GM19043 (cell line): Measurements from ENCODE around the gene CCDC85C.

Experiments used
- ATAC-seq: cut with Tn5 transposase; IDR thresholded peaks from one replicate; pipeline ENCODE4 v1.9.1; 2021; ENCODE audit warnings: low read depth; ENCODE audit not compliant: unreplicated experiment

CCDC85C gene

GRCh38 chr14:99609245-99610170 is 5.5 kb upstream of the CCDC85C start:
- no peak for ATAC-seq

GRCh38 chr14:99608591-99608990 is 4.6 kb upstream of the CCDC85C start:
- no peak for ATAC-seq

DNA sequence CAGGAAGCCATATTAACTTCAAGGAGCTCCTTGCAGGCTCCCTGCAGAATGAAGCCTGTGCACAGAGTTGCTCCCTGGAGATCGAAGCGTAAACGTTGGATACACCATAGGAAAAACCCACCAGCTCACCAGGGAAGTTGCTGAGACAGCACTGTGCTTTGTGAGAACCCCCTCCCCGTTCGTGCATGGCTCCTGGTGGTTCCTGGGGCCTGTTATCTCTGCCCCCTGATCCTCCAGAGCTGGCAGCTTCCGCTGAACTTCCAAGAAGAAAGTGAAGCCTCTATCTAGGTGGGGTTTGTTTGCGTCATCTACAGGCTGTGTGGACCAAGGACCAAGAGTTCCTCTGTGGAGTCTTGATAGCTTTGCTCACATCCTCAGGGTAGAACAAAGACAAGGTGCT is 2.4 kb upstream of the CCDC85C start:
- no peak for ATAC-seq

GRCh38 chr14:99605299-99605961 is 1.4 kb upstream of the CCDC85C start:
- ATAC-seq: no peak

GRCh38 chr14:99604766-99605298 is 825 bp upstream of the CCDC85C start:
- no peak for ATAC-seq

DNA sequence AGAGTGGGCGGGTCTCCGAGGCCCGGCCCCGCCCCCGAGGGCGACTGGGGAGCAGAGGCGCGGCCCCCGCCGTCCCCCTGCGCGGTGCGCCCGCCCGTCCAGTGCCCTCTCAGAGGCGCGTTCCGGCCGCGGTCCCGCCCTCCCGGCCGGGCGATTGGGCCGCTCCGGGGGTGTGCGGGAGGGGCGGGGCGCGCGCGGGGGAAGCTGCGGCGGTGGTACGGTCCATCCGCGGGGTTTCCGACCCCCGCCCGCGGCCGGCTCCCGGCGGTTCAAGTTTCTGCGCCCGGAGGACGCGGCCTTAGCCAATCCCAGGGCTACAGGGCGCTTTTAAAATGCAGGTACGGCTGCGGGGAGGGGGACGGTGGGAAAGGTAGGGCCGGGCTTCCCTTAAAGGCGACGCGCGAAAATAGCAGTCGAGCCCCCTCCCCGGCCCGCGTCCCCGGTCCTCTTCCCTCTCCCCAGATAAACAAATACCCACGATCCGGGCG is 315 bp upstream of the CCDC85C start:
- ATAC-seq: peak; percentile 90

- no peak for ATAC-seq
Observed at GRCh38 chr14:99602788-99603415, 1.1 kb downstream of the CCDC85C start.

GRCh38 chr14:99602054-99602787 is 1.8 kb downstream of the CCDC85C start:
- ATAC-seq: no peak

GRCh38 chr14:99601361-99601831 is 2.6 kb downstream of the CCDC85C start:
- ATAC-seq: no peak

GRCh38 chr14:99600232-99600888 is 3.6 kb downstream of the CCDC85C start:
- no peak for ATAC-seq

- no peak for ATAC-seq
Observed at GRCh38 chr14:99599393-99599792, 4.6 kb downstream of the CCDC85C start.

GRCh38 chr14:99598774-99599173 is 5.2 kb downstream of the CCDC85C start:
- no peak for ATAC-seq

DNA sequence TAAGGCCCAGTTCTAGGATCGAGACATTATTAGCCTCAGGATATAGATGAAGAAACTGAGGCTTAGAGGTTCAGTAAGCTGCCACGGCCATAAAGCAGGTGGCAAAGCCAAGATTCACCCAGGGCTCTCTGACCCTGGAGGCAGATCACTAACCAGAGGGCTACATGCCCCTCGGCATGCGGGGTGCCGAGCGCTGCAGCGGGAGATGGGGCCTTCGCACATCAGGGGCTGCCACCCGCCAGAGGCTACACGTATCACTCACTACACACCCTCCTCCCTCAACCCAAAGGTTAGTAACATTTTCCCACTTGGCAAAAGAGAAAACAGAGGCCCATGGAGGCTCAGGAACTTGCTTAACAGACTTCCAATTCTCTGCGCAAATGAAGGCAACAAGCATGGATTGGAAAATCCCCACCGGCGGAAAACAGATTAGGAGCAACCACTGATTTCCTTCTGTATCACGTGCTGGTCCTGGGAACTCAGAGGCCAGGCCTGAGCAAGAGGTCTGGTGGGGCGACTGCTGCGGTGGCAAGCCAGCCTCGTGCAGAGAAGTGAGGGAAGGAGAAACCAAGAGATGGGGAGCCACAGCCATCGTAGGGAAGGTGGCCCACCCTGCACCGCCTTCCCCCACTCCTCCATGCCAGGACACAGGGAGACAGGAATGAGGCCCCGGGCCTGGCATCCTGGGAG is 6.0 kb downstream of the CCDC85C start:
- no peak for ATAC-seq

GRCh38 chr14:99596772-99597171 is 7.2 kb downstream of the CCDC85C start:
- no peak for ATAC-seq

GRCh38 chr14:99596071-99596627 is 7.9 kb downstream of the CCDC85C start:
- ATAC-seq: no peak

DNA sequence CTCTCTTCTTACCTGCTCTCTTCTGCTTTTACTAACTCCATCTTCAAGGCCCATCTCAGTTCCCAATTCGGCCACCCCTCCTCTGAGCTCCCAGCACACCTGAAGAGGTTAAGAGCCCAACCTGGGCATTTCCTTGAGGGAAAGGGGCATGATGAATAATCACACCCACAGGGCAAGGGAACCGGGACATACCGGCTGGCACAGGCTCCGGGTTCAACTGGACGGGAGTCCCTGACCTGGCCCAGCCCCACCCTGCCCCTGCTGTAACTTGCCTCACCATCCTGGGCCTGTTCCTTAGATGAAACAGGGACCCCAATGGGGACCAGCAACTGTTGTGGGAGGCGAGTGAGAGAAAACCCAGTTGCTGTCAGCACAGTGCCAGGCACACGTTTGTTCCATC is 8.5 kb downstream of the CCDC85C start:
- ATAC-seq: no peak

- ATAC-seq: peak; percentile 94
Observed at GRCh38 chr14:99595034-99595433, 9.0 kb downstream of the CCDC85C start.

DNA sequence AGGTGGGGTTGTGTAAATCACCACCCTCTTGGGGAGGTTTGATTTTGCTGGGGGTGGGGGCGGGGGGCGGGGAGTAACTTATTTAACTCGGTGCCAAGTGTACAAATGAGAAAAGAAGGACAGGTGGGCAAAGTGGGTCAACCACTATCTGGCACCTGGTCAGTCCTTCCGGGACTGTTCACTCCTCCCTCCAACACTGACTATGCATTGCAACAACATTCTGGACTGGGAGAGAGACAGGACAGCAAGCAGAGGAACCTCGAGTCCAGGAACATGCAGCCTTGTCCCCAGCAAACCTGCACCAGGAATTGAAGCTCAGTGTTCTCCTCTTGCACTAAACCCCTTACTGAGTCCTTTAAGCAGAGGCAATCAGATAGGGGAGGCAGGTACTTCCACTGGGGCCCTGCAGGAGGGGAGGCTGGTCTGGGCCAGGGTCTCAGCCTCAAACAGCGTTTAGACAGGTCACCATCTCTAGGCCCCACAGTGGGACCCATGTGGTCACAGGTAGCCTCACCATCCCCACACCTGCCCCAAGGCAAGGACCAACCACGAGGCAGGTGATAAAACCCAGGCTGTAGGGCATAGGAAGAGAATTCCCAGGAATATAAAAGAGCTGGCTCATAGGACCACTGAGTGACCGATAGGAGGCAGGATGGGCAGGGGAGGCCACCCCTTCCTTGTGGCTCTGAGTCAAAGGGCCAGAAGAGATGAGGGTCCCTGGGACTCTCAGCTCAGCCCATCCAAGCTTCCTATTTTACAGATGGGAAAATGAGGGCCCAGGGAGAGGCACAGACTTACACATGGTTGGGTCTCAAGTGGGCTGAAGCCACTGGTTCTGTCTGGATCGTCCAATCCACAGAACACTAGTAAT is 9.8 kb downstream of the CCDC85C start:
- ATAC-seq: no peak
